CD4-positive, alpha-beta T cell (primary cell): ENCODE data around the gene PPARD. TPM values are rescaled to one million over a fixed set of nuclear protein-coding genes. Genes with fewer than 3 reads are reported as not detected.

Experiments used
- ATAC-seq: fragments of 200-7000 bp; cut with Tn5 transposase; one replicate; pipeline ENCODE4 v1.10.0; 2022; ENCODE audit warnings: mild to moderate bottlenecking; ENCODE audit not compliant: poor library complexity
- CTCF ChIA-PET: fragments of 350-600 bp; sonication (Branson Sonifier 250); formaldehyde crosslinking; loops from one replicate; lab custom pipeline; 2021; ENCODE audit warnings: antibody characterized with exemption, inconsistent platforms; lab: Charles Lee
- POLR2A ChIA-PET: fragments of 350-600 bp; sonication (Branson Sonifier 250); formaldehyde crosslinking; loops from one replicate; lab custom pipeline; 2021; ENCODE audit warnings: antibody characterized with exemption, inconsistent platforms; lab: Charles Lee
- DNase-seq, 14 experiments: peaks; one replicate each; pipeline ENCODE4 v3.0.0-alpha.2; 2013 to 2020; ENCODE audit warnings: mixed read lengths in 2 of 14
- H3K27ac ChIP-seq, 2 donors: one replicate each; pipeline versions ENCODE4 v1.5.1 to v1.7.0; 2013; ENCODE audit warnings: low read length in 2 of 2, low read depth in 1 of 2, mild to moderate bottlenecking in 1 of 2
- H3K27me3 ChIP-seq, 2 experiments: 1 replicate in 1 of 2; 2 replicates in 1 of 2; pipeline versions ENCODE4 v1.6.1 to v1.7.0; 2013; ENCODE audit warnings: low read length in 2 of 2, control low read depth in 1 of 2, mild to moderate bottlenecking in 1 of 2, moderate library complexity in 1 of 2; ENCODE audit not compliant: insufficient read depth in 2 of 2, control insufficient read depth in 1 of 2
- H3K36me3 ChIP-seq: one replicate; pipeline ENCODE4 v1.6.1; 2013; ENCODE audit warnings: low read length, control low read depth; ENCODE audit not compliant: insufficient read depth
- H3K4me1 ChIP-seq: one replicate; pipeline ENCODE4 v1.6.1; 2013; ENCODE audit warnings: low read length, control low read depth; ENCODE audit not compliant: insufficient read depth
- H3K4me3 ChIP-seq: one replicate; pipeline ENCODE4 v1.5.1; 2013; ENCODE audit warnings: mild to moderate bottlenecking, low read length, moderate library complexity
- H3K9me3 ChIP-seq, 2 experiments: 1 replicate in 1 of 2; 2 replicates in 1 of 2; pipeline versions ENCODE4 v1.6.1 to v1.7.0; 2013; ENCODE audit warnings: low read length in 2 of 2, mild to moderate bottlenecking in 2 of 2, control low read depth in 1 of 2, moderate library complexity in 1 of 2; ENCODE audit not compliant: control insufficient read depth in 1 of 2, insufficient read depth in 1 of 2
- H3K27ac Mint-ChIP-seq: one replicate; pipeline ENCODE4 v1.8.0; 2020; ENCODE audit warnings: mixed read lengths
- H3K27me3 Mint-ChIP-seq: one replicate; pipeline ENCODE4 v1.8.0; 2021; ENCODE audit warnings: mixed read lengths
- H3K36me3 Mint-ChIP-seq: one replicate; pipeline ENCODE4 v1.8.0; 2021; ENCODE audit warnings: low read depth, mixed read lengths
- H3K4me1 Mint-ChIP-seq: one replicate; pipeline ENCODE4 v1.8.0; 2021; ENCODE audit warnings: low read depth, mixed read lengths
- H3K4me3 Mint-ChIP-seq: one replicate; pipeline ENCODE4 v1.8.0; 2020; ENCODE audit warnings: mild to moderate bottlenecking, mixed read lengths
- H3K9me3 Mint-ChIP-seq: one replicate; pipeline ENCODE4 v1.8.0; 2020; ENCODE audit warnings: mixed read lengths
- intact Hi-C, 2 experiments: fragments of 100-400 bp; cut with DNase I in 1 of 2; cut with micrococcal nuclease in 1 of 2; formaldehyde crosslinking; loops; one replicate each; pipeline versions ENCODE4 v1.15.1 to v1.9.0; 2023 to 2025; cut with DNase I, micrococcal nuclease
- total RNA-seq, 174 experiments: library from RNA in 2 of 174; stranded (reverse) in 2 of 174; gene quantifications; one replicate each; pipeline ENCODE4 v1.2.3 and lab custom pipeline; 2021 to 2026
- TF ChIP-seq, protein P1 (sequence below): fragments of 200-600 bp; IDR thresholded peaks from one replicate; pipeline ENCODE4 v1.8.0; 2022; ENCODE audit warnings: antibody characterized with exemption, mild to moderate bottlenecking

The PPARD gene
- total RNA-seq, 2 experiments from 2014 or later = 34.1 to 37.0 TPM

DNA sequence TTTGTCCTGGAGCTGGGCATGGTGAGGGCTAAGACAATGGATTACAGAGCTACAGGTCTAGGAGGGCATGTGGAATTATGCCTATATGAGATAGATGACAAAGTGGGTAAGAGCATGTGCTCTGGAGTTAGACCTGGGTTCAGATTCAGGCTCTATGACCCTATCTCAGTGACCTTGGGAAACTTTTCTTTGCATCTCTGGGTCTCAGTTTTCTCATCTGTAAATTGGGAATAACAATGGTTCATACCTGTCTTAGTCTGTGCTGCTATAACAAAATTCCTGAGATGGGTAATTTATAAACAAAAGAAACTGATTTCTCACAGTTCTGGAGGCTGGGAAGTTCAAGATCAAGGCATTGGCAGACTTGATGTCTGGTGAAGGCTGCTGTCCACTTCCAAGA lies 30.3 kb downstream of the PPARD start:
- CTCF ChIA-PET = interaction anchor here (0.9 kb wide), 1 partner anchor 31 kb away, joined by 3 read pairs; no protein-coding TSS in a partner anchor
- ATAC-seq (no peak), DNase-seq (no peak)
- H3K4me1 Mint-ChIP-seq = peaks cover 80% of the 10 kb centered on the region
- POLR2A ChIA-PET = interaction anchor here (1.8 kb wide), 1 partner anchor 80 kb away, joined by 4 read pairs; the partner anchor contains the start of gene FANCE
- TF ChIP-seq, protein P1, sequence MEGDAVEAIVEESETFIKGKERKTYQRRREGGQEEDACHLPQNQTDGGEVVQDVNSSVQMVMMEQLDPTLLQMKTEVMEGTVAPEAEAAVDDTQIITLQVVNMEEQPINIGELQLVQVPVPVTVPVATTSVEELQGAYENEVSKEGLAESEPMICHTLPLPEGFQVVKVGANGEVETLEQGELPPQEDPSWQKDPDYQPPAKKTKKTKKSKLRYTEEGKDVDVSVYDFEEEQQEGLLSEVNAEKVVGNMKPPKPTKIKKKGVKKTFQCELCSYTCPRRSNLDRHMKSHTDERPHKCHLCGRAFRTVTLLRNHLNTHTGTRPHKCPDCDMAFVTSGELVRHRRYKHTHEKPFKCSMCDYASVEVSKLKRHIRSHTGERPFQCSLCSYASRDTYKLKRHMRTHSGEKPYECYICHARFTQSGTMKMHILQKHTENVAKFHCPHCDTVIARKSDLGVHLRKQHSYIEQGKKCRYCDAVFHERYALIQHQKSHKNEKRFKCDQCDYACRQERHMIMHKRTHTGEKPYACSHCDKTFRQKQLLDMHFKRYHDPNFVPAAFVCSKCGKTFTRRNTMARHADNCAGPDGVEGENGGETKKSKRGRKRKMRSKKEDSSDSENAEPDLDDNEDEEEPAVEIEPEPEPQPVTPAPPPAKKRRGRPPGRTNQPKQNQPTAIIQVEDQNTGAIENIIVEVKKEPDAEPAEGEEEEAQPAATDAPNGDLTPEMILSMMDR = no peak
- Histone ChIP-seq H3K27me3 (no peaks in the 10 kb centered on the region), H3K4me3 (no peak overlapping the region), H3K36me3 (no peaks in the 10 kb centered on the region), H3K27ac (no peak overlapping the region), H3K9me3 (no peaks in the 10 kb centered on the region), H3K4me1 (peaks cover 53% of the 10 kb centered on the region)
- intact Hi-C loops = no loop called here
- H3K9me3 Mint-ChIP-seq = no peaks in the 10 kb centered on the region
- H3K27ac Mint-ChIP-seq = peak overlapping the region; percentile 61
- H3K27me3 Mint-ChIP-seq = no peaks in the 10 kb centered on the region
- H3K36me3 Mint-ChIP-seq = peaks cover 24% of the 10 kb centered on the region
- H3K4me3 Mint-ChIP-seq = no peak overlapping the region

DNA sequence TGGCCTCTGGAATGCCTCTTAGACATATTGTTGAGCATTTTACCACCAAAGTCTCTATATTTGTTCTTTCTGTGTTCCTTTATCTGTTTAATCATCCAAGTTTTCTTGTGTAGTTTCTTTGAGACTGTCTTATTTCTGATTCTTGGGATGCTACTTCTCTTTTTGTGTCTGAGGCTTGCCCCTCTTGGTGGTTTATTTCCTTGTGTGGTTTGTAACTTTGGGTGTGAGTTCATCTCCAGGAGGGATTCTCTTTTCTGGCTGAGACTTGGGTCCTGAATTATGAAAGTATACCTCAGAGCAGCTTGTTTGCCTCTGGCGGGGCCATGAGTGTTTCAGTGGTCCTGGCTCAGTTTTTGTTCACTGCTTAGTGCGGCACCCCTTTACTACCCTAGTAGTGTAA lies 33.9 kb downstream of the PPARD start:
- no peaks in the 10 kb centered on the region for H3K9me3 Mint-ChIP-seq
- ChIA-PET CTCF (no interaction called here), POLR2A (interaction anchor here (0.8 kb wide), 1 partner anchor 18 kb away, joined by 3 read pairs; no protein-coding TSS in a partner anchor)
- no peak overlapping the region for H3K4me3 Mint-ChIP-seq
- no peak overlapping the region for H3K4me3 ChIP-seq
- peaks cover 22% of the 10 kb centered on the region for H3K4me1 ChIP-seq
- H3K27me3 ChIP-seq = no peaks in the 10 kb centered on the region
- H3K27me3 Mint-ChIP-seq = no peaks in the 10 kb centered on the region
- H3K27ac Mint-ChIP-seq = no peak overlapping the region
- TF ChIP-seq, protein P1 = no peak
- peaks cover 70% of the 10 kb centered on the region for H3K4me1 Mint-ChIP-seq
- no peaks in the 10 kb centered on the region for H3K9me3 ChIP-seq
- peaks cover 40% of the 10 kb centered on the region for H3K36me3 Mint-ChIP-seq
- intact Hi-C loops = no loop called here
- peaks cover 9% of the 10 kb centered on the region for H3K36me3 ChIP-seq
- DNase-seq (no peak), ATAC-seq (no peak)
- no peak overlapping the region for H3K27ac ChIP-seq

DNA sequence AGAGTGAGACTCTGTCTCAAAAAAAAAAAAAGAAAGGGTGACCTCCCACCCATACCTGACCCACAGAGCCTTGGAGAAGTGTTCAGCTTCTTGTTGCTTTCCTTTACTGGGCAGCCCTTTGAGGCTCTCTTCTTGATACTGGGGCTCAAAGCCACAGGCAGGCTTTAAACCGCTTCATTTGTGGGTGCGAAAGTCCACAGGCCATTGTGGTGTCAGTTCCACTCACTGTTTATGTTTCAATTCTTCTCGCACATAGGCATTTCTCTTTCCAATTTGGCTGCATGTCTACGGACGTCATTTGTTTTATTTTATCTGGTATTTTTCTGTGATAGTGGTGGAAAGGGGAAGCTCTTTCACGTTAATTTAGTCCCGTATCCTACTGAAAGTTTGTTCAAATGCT lies 34.6 kb downstream of the PPARD start:
- POLR2A ChIA-PET = interaction anchor here (0.8 kb wide), 1 partner anchor 17 kb away, joined by 3 read pairs; no protein-coding TSS in a partner anchor
- ATAC-seq = no peak
- intact Hi-C loops = no loop called here
- CTCF ChIA-PET = no interaction called here
- H3K36me3 ChIP-seq = peaks cover 9% of the 10 kb centered on the region
- H3K27me3 Mint-ChIP-seq = no peaks in the 10 kb centered on the region
- H3K9me3 Mint-ChIP-seq = no peaks in the 10 kb centered on the region
- peaks cover 43% of the 10 kb centered on the region for H3K36me3 Mint-ChIP-seq
- H3K27ac Mint-ChIP-seq = no peak overlapping the region
- no peak for DNase-seq
- peaks cover 16% of the 10 kb centered on the region for H3K4me1 ChIP-seq
- TF ChIP-seq, protein P1 = no peak
- no peaks in the 10 kb centered on the region for H3K27me3 ChIP-seq
- no peaks in the 10 kb centered on the region for H3K9me3 ChIP-seq
- H3K4me1 Mint-ChIP-seq = peaks cover 68% of the 10 kb centered on the region
- H3K4me3 Mint-ChIP-seq = no peak overlapping the region
- H3K27ac ChIP-seq = no peak overlapping the region
- no peak overlapping the region for H3K4me3 ChIP-seq
